ENCODE data around the gene MGAT1. TPM values are rescaled to one million over a fixed set of nuclear protein-coding genes. Genes with fewer than 3 reads are reported as not detected.

Gene MGAT1
- total and polyA plus RNA-seq, 2 of the 8 experiments (the other 6 are each of a cell fraction or from before 2014, with no cell fraction given), result 66.8 to 77.0 TPM

DNA sequence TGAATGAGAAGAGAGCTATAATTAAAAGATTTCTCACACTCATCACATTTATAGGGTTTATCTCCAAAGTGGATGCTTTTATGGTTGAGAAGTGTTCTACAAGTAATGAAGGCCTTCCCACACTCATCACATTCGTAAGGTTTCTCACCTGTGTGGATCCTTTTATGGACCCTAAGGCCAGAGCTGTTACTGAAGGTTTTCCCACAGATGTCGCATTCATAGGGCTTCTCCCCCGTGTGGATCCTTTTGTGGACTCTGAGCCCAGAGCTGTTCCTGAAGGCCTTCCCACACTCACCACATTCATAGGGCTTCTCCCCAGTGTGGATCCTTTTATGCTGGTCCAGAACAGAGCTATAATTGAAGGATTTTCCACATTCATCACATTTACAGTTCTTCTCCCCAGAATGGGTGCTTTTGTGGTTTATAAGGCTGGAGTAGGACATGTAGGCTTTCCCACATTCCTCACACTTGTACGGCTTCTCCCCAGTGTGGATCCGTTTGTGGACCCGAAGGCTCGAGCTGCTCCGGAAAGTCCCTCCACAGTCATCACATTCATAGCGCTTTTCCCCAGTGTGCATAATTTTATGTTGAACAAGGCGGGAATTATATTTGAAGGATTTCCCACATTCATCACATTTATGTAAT lies 48.0 kb upstream of the MGAT1 start:
- no peak overlapping the region for H2AFZ ChIP-seq (ENCODE audit: low read length)
- FAIRE-seq (no peak), DNase-seq (ENCODE audit: low read depth in 1 of 2, low spot score in 2 of 2) (no peak)
- H2BK5ac ChIP-seq (ENCODE audit: low read depth, low read length), result no peak overlapping the region
- H4K91ac ChIP-seq (replicated peaks; ENCODE audit: insufficient read length, low read length), result no peak overlapping the region
- H3K4me1 ChIP-seq (replicated peaks in 1 of 4; ENCODE audit: control insufficient read depth in 3 of 4, insufficient read depth in 4 of 4, low read length in 3 of 4), result no peaks in the 10 kb centered on the region
- no peak overlapping the region for H3K27ac ChIP-seq (ENCODE audit: low read depth, low read length)
- H4K8ac ChIP-seq (ENCODE audit: extremely low read depth, insufficient read depth, low read length), result no peak overlapping the region
- no peaks in the 10 kb centered on the region; the same call in 1 of the 2 replicates for H3K79me1 ChIP-seq (ENCODE audit: low read depth, low read length)
- WGBS, 2 experiments (ENCODE audit: extremely low coverage in 1 of 2, insufficient coverage in 1 of 2, insufficient read length in 1 of 2, insufficient replicate concordance in 2 of 2, low coverage in 1 of 2, low lambda C conversion rate in 2 of 2, missing lambda C conversion rate in 1 of 2), result 93% methylated on average over 10 of the region's 10 CpGs; no CpG with 5 or more reads in 1 of the 2 experiments
- no peak overlapping the region for H2BK20ac ChIP-seq (ENCODE audit: low read length)
- ChIA-PET POLR2A (ENCODE audit: partially characterized antibody) (interaction anchor here (0.7 to 4.1 kb wide), 4 partner anchors 13 to 56 kb away, joined by 3 to 12 read pairs (median 4); no protein-coding TSS in a partner anchor), CTCF (ENCODE audit: partially characterized antibody) (interaction anchor here (0.5 to 1.1 kb wide), 5 partner anchors 9 to 22 kb away, joined by 3 to 5 read pairs (median 3); no protein-coding TSS in a partner anchor)
- peaks cover 65 to 72% of the 10 kb centered on the region in 2 experiments for H3K9me3 ChIP-seq (ENCODE audit: insufficient read depth in 2 of 2, low read depth in 1 of 2, low read length in 1 of 2)
- no peaks in the 10 kb centered on the region for H3K27me3 ChIP-seq (replicated peaks in 1 of 4; ENCODE audit: control insufficient read depth in 3 of 4, extremely low read depth in 1 of 4, insufficient read depth in 3 of 4, low read length in 3 of 4)
- H4K5ac ChIP-seq (ENCODE audit: insufficient read length, low read depth, low read length), result no peak overlapping the region
- no peak overlapping the region for H3K23ac ChIP-seq (ENCODE audit: insufficient read length)
- peaks cover 25 to 78% (median 40%) of the 10 kb centered on the region in 4 experiments for H3K36me3 ChIP-seq (ENCODE audit: control insufficient read depth in 2 of 4, insufficient read depth in 4 of 4, low read length in 3 of 4)
- no peak overlapping the region for H2BK15ac ChIP-seq (ENCODE audit: low read length)
- no peak overlapping the region for H2BK120ac ChIP-seq (replicated peaks; ENCODE audit: low read depth, low read length)
- H3K79me2 ChIP-seq (ENCODE audit: control insufficient read depth in 1 of 2, insufficient read depth in 2 of 2, low read length in 2 of 2), result peaks cover 0 to 8% of the 10 kb centered on the region in 2 experiments; a peak in 1 of 4 replicates
- H3K56ac ChIP-seq (replicated peaks; ENCODE audit: insufficient read length, low read depth, low read length), result no peak overlapping the region
- no peak overlapping the region for H3K9ac ChIP-seq (replicated peaks in 1 of 4; ENCODE audit: extremely low read depth in 1 of 4, low read depth in 3 of 4, low read length in 3 of 4)
- peak overlapping the region in 1 of 4 experiments; percentile 16; a peak in 1 of 8 replicates for H3K4me3 ChIP-seq (ENCODE audit: extremely low read depth in 1 of 4, insufficient read depth in 2 of 4, low read depth in 3 of 4, low read length in 4 of 4)
- no peak overlapping the region for H3K18ac ChIP-seq (ENCODE audit: extremely low read depth, low read length)
- no peaks in the 10 kb centered on the region for H3K23me2 ChIP-seq (ENCODE audit: low read depth, low read length)
- no peak overlapping the region for H3K14ac ChIP-seq (ENCODE audit: insufficient read length)
- H3K4me2 ChIP-seq (ENCODE audit: insufficient read depth in 1 of 2, low read depth in 2 of 2, low read length in 2 of 2), result no peak overlapping the region
- H3K4ac ChIP-seq (replicated peaks; ENCODE audit: insufficient read length, low read depth, low read length), result no peak overlapping the region
- peaks cover 0 to 2% of the 10 kb centered on the region in 2 experiments for H4K20me1 ChIP-seq (replicated peaks in 1 of 2; ENCODE audit: control insufficient read depth in 1 of 2, insufficient read depth in 2 of 2, low read length in 2 of 2)
- no peak overlapping the region for H2AK5ac ChIP-seq (ENCODE audit: low read depth, low read length)
- no peak overlapping the region for H2BK12ac ChIP-seq (ENCODE audit: low read depth, low read length)
- TF ChIP-seq NANOG (IDR thresholded peaks at IDR 0.05; ENCODE audit: insufficient read depth, low read depth, low read length, poor library complexity, severe bottlenecking), result no peak
- no peak for TF ChIP-seq GABPA (IDR thresholded peaks at IDR 0.05; ENCODE audit: borderline replicate concordance, insufficient read depth, low read length)
- no peak for TF ChIP-seq RAD21 (IDR thresholded peaks at IDR 0.05 in 1 of 2, conservative IDR thresholded peaks at IDR 0.05 in 1 of 2; ENCODE audit: low read depth in 2 of 2, low read length in 2 of 2)
- TF ChIP-seq TAF1 (IDR thresholded peaks at IDR 0.05; ENCODE audit: low read depth, low read length), result no peak
